HG03060 (cell line): ENCODE data around the gene NUMB.

Source experiments
- ATAC-seq: cut with Tn5 transposase; IDR thresholded peaks from one replicate; pipeline ENCODE4 v1.9.1; 2021; ENCODE audit warnings: low read depth, moderate number of reproducible peaks; ENCODE audit not compliant: unreplicated experiment

NUMB gene

GRCh38 chr14:73237219-73237785 is 221.0 kb downstream of the NUMB start, which contains the start of gene PAPLN:
Gene PAPLN, plus strand, starts transcription at chr14:73237506. Its CDS starts 2,273 bp downstream, at chr14:73239779.
- ATAC-seq: no peak

- ATAC-seq: no peak
Observed at GRCh38 chr14:73236752-73237218, 221.6 kb downstream of the NUMB start.

GRCh38 chr14:73236157-73236556 is 222.2 kb downstream of the NUMB start:
- no peak for ATAC-seq

GRCh38 chr14:73235531-73236155 is 222.7 kb downstream of the NUMB start:
- no peak for ATAC-seq

GRCh38 chr14:73234586-73235394 is 223.6 kb downstream of the NUMB start:
- ATAC-seq: no peak

GRCh38 chr14:73234029-73234428 is 224.3 kb downstream of the NUMB start:
- ATAC-seq: no peak

GRCh38 chr14:73233564-73233963 is 224.8 kb downstream of the NUMB start:
- ATAC-seq: no peak

- ATAC-seq: no peak
Observed at GRCh38 chr14:73232984-73233383, 225.4 kb downstream of the NUMB start.

- no peak for ATAC-seq
Observed at GRCh38 chr14:73231981-73232851, 226.1 kb downstream of the NUMB start.

- no peak for ATAC-seq
Observed at GRCh38 chr14:73230051-73230450, 228.3 kb downstream of the NUMB start.

- ATAC-seq: no peak
Observed at GRCh38 chr14:73227812-73228781, 230.2 kb downstream of the NUMB start.

GRCh38 chr14:73225496-73225895 is 232.8 kb downstream of the NUMB start:
- ATAC-seq: no peak
